Measurements from ENCODE around the gene NCAPH2.

DNA sequence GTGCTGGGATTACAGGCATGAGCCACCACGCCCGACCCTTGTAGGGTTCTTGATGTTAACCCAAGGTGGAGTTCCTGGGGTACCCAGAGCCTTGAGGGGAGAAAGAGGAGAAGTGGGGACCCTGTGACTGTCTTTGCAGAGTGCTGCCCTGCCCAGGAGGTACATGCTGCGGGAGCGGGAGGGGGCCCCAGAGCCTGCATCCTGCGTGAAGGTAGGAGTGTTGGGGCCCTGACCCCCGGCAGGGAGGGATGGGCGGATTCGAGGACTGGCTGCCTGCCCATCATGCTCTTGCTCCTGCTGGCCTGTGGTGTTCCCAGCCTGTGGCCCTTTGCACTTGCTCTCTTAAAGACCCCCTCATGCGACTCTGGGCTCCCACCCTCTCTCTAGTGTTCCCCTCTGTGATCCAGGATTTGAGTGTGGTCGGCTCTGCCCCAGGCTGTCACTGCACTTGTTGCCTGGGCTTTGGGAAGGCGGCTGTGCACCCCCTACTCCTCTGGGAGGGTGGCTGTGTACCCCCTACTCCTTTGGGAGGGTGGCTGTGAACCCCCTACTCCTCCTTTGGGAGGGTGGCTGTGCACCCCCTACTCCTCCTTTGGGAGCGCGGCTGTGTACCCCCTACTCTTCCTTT is 12.9 kb downstream of the NCAPH2 start:
- TF ChIP-seq CTCF (IDR thresholded peaks at IDR 0.05): no peak
- TF ChIP-seq ZFX (IDR thresholded peaks at IDR 0.05; ENCODE audit: borderline replicate concordance): no peak
